Osteoblast (primary cell): ENCODE data around the gene TMEM175. TPM values are rescaled to one million over a fixed set of nuclear protein-coding genes. Genes with fewer than 3 reads are reported as not detected.
A peak's percentile ranks its signal among the peaks of the same experiment; 100 is the strongest.
"Not testable (repeated sequence)": the region's sequence is repeated elsewhere in the genome, so short reads cannot be mapped to it uniquely, and the experiment has no call there.

Experiments
- DNase-seq: peaks from one replicate; pipeline ENCODE4 v3.0.0; 2011; ENCODE audit warnings: low spot score, mixed read lengths; ENCODE audit not compliant: insufficient read length; ENCODE audit errors: missing footprints
- H2AFZ ChIP-seq: 2 replicates; pipeline ENCODE4 v1.6.0; 2011; ENCODE audit warnings: mild to moderate bottlenecking, low read length
- H3K27ac ChIP-seq: 2 replicates; pipeline ENCODE4 v1.5.1; 2011; ENCODE audit warnings: mild to moderate bottlenecking, low read depth, low read length, moderate library complexity
- H3K27me3 ChIP-seq: 2 replicates; pipeline ENCODE4 v1.6.0; 2012; ENCODE audit warnings: mild to moderate bottlenecking, control low read depth, inconsistent platforms, low read length, moderate library complexity; ENCODE audit not compliant: insufficient read depth
- H3K36me3 ChIP-seq: 2 replicates; pipeline ENCODE4 v1.5.1; 2011; ENCODE audit warnings: mild to moderate bottlenecking, low read length, control low read depth, moderate library complexity; ENCODE audit not compliant: insufficient read depth
- H3K4me1 ChIP-seq: 2 replicates; pipeline ENCODE4 v1.5.1; 2011; ENCODE audit warnings: mild to moderate bottlenecking, low read length, control low read depth, moderate library complexity; ENCODE audit not compliant: insufficient read depth
- H3K4me2 ChIP-seq: 2 replicates; pipeline ENCODE4 v1.6.0; 2011; ENCODE audit warnings: mild to moderate bottlenecking, low read length; ENCODE audit not compliant: insufficient read depth
- H3K4me3 ChIP-seq: fragments of 200-600 bp; sonication (generic); 3 replicates; pipeline ENCODE4 v1.5.1; 2012; ENCODE audit warnings: mild to moderate bottlenecking, low read length, inconsistent platforms; ENCODE audit not compliant: insufficient read depth
- H3K79me2 ChIP-seq: 2 replicates; pipeline ENCODE4 v1.6.0; 2012; ENCODE audit warnings: mild to moderate bottlenecking, low read length, control low read depth, inconsistent platforms; ENCODE audit not compliant: insufficient read depth
- H3K9me3 ChIP-seq: 2 replicates; pipeline ENCODE4 v1.5.1; 2011; ENCODE audit warnings: low read depth, low read length, control low read depth
- H4K20me1 ChIP-seq: 2 replicates; pipeline ENCODE4 v1.6.0; 2012; ENCODE audit warnings: mild to moderate bottlenecking, low read length, control low read depth; ENCODE audit not compliant: insufficient read depth
- CTCF ChIP-seq: IDR thresholded peaks from 2 replicates; pipeline ENCODE4 v1.5.1; 2011; ENCODE audit warnings: mild to moderate bottlenecking, low read depth, low read length, moderate library complexity; ENCODE audit errors: extremely low read depth
- total RNA-seq: library from RNA; depleted of rRNA; stranded (reverse); fragments of >200 nt; gene quantifications from 2 replicates; pipeline ENCODE4 v1.2.3, GENCODE V29; 2012

TMEM175 gene
- total RNA-seq, 1 donor: 13.8 TPM

- Histone ChIP-seq H3K4me3 (peak overlapping the region; percentile 80), H4K20me1 (peaks cover 30% of the 10 kb centered on the region), H2AFZ (peak overlapping the region; percentile 47), H3K9me3 (no peaks in the 10 kb centered on the region), H3K4me1 (peaks cover 9% of the 10 kb centered on the region), H3K79me2 (peaks cover 21% of the 10 kb centered on the region), H3K27ac (peak overlapping the region; percentile 23), H3K36me3 (no peaks in the 10 kb centered on the region), H3K4me2 (peak overlapping the region; percentile 89), H3K27me3 (no peaks in the 10 kb centered on the region)
- TF ChIP-seq CTCF: no peak
- peak; percentile 98 for DNase-seq
These were observed 40.6 kb downstream of the TMEM175 start for GRCh38 chr4:972651-973424.

GRCh38 chr4:973431-974397 is 41.5 kb downstream of the TMEM175 start, which contains the start of gene DGKQ:
DGKQ (minus strand) TSS chr4:973569; CDS start chr4:973482, 87 bp downstream.
- TF ChIP-seq CTCF: no peak

GRCh38 chr4:974668-975067 is 42.4 kb downstream of the TMEM175 start:
- peaks cover 21% of the 10 kb centered on the region for H3K79me2 ChIP-seq
- H3K9me3 ChIP-seq: no peaks in the 10 kb centered on the region
- H3K27ac ChIP-seq: no peak overlapping the region
- no peak for TF ChIP-seq CTCF
- H4K20me1 ChIP-seq: peaks cover 26% of the 10 kb centered on the region
- H3K4me2 ChIP-seq: no peak overlapping the region
- no peaks in the 10 kb centered on the region for H3K27me3 ChIP-seq
- H2AFZ ChIP-seq: no peak overlapping the region
- no peak overlapping the region for H3K4me3 ChIP-seq
- no peak for DNase-seq
- no peaks in the 10 kb centered on the region for H3K36me3 ChIP-seq
- H3K4me1 ChIP-seq: peaks cover 15% of the 10 kb centered on the region

More at GRCh38 chr4:973431-974397, 41.5 kb downstream of the TMEM175 start, which contains the start of gene DGKQ:
- H3K4me2 ChIP-seq: peak within 1 kb of the TSS; percentile 89
- H3K4me1 ChIP-seq: peaks cover 9% of the 10 kb centered on the region
- H4K20me1 ChIP-seq: peaks cover 30% of the 10 kb centered on the region
- H3K36me3 ChIP-seq: no peaks in the 10 kb centered on the region
- H3K27ac ChIP-seq: peak within 1 kb of the TSS; percentile 23
- peaks cover 21% of the 10 kb centered on the region for H3K79me2 ChIP-seq
- DNase-seq: peak; percentile 100
- H3K9me3 ChIP-seq: no peaks in the 10 kb centered on the region
- no peaks in the 10 kb centered on the region for H3K27me3 ChIP-seq
- peak within 1 kb of the TSS; percentile 80 for H3K4me3 ChIP-seq
- H2AFZ ChIP-seq: peak within 1 kb of the TSS; percentile 56

- not testable (repeated sequence) for H3K4me3 ChIP-seq, H3K27ac ChIP-seq, H3K27me3 ChIP-seq, H3K36me3 ChIP-seq, H3K9me3 ChIP-seq, H3K4me2 ChIP-seq, DNase-seq, H2AFZ ChIP-seq
- Histone ChIP-seq H3K4me1 (peaks cover 15% of the 10 kb centered on the region), H3K79me2 (peaks cover 13% of the 10 kb centered on the region), H4K20me1 (peaks cover 16% of the 10 kb centered on the region)
These were observed 43.8 kb downstream of the TMEM175 start for GRCh38 chr4:976016-976415.
